GM20000 (cell line): ENCODE data around the gene TTC19.
"Not testable (repeated sequence)": the region's sequence is repeated elsewhere in the genome, so short reads cannot be mapped to it uniquely, and the experiment has no call there.

Experiments
- DNase-seq: peaks from one replicate; pipeline ENCODE4 v3.0.0; 2012; ENCODE audit warnings: low spot score
- TF ChIP-seq, protein P1 (sequence below): IDR thresholded peaks from 2 replicates; pipeline ENCODE4 v1.5.1; 2012; ENCODE audit warnings: mild to moderate bottlenecking, control low read depth; ENCODE audit errors: extremely low read depth, missing control alignments

Gene TTC19

DNA sequence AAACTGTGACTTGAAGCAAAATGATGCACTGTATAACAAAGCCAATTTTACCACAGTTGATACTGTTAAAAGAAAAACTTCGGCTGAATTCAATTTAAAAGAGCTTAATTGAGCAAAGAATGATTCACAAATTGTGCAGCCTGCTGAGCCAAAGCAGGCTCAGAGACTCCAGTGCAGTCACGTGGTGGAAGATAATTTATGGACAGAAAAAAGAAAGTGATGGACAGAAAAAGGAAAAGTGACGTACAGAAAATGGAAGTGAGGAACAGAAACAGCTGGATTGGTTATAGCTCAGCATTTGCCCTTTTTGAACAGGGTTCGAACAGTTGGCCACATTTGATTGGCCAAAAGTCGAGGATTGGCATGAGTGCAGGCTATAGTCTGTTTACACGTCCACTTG lies 25.8 kb upstream of the TTC19 start:
- TF ChIP-seq, protein P1, sequence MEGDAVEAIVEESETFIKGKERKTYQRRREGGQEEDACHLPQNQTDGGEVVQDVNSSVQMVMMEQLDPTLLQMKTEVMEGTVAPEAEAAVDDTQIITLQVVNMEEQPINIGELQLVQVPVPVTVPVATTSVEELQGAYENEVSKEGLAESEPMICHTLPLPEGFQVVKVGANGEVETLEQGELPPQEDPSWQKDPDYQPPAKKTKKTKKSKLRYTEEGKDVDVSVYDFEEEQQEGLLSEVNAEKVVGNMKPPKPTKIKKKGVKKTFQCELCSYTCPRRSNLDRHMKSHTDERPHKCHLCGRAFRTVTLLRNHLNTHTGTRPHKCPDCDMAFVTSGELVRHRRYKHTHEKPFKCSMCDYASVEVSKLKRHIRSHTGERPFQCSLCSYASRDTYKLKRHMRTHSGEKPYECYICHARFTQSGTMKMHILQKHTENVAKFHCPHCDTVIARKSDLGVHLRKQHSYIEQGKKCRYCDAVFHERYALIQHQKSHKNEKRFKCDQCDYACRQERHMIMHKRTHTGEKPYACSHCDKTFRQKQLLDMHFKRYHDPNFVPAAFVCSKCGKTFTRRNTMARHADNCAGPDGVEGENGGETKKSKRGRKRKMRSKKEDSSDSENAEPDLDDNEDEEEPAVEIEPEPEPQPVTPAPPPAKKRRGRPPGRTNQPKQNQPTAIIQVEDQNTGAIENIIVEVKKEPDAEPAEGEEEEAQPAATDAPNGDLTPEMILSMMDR, result no peak
- DNase-seq, result no peak

DNA sequence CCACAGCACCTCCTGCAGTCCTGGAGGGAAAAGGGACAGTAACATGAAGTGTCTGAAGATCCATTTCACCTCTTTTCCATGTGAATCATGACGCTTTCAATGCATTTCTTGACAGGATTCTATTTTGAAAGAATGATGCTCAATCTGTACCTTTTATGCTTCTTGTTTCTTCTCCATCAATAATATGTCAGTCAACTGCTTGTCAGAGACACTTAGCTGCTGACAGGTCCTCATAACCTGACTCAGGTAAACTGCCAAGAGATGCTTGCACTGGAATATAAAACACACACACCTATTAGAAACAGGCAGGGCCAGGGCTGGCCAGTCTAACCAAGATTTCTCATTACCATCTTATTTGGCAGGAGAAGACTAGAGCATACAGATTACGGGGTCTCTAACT lies 21.7 kb upstream of the TTC19 start:
- TF ChIP-seq, protein P1, result no peak
- DNase-seq, result no peak

DNA sequence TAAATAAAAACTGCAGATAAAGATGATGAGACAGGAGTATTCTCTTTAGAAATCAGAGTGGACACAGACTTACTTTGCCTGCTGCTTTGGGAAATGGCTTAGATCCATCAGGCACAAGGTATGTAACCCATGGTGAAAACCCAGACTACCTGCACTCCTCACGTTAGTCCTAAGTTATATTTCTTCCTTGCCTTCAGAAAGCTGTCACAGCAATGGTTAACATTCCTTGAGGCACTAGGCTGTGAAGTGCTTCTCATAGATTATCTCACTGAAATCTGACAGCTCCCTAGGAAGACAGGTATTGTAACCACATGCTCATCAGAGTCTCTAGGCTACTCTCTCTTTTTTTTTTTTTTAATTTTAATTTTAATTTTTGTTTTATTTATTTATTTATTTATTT lies 21.0 kb upstream of the TTC19 start:
- no peak for DNase-seq
- TF ChIP-seq, protein P1, result no peak

GRCh38 chr17:15979013-15979412 lies 20.6 kb upstream of the TTC19 start:
- DNase-seq, result not testable (repeated sequence)

- DNase-seq, result peak; percentile 65
- TF ChIP-seq, protein P1, result no peak
Measured at GRCh38 chr17:15981208-15981607, 18.4 kb upstream of the TTC19 start.

DNA sequence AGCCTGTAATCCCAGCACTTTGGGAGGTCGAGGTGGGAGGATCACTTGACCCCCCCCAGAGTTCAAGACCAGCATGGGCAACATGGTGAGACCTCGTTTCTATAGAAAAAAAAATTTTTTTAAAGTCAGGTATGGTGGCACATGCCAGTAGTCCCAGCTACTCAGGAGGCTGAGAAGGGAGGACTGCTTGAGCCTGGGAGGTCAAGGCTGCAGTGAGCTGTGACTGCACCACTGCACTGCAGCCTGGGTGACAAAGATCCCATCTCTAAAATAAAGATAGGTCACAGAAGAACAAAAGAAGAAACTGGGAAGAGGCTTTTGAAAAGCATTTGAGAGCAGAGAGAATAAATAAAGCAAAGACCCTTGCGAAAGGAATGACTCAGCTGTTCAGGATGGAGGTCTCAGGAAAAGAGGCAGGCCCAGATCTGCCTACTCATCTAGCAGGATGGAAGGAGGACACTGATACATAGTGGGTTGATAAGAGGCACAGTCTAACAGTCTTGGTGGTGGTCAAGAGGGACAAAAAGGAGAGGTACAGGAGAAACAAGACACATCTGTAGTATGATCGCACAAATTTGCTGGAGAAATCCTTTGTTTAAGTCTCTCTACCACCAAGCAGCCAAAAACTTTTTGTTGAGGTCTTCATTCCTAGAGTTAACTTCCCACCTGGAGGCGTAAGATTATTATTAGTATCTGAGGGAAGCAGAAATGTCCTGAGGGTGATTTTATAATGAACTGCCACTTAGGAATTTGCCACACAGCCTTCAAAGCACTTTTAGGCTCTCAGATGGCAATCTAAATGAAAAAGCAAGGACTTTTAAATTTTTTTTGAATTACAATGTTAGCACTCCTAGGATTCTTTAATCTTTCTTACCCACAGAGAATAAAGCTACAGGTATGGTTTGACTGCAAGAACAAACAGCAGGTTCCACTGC lies 17.7 kb upstream of the TTC19 start:
- DNase-seq, result no peak
- TF ChIP-seq, protein P1, result no peak

DNA sequence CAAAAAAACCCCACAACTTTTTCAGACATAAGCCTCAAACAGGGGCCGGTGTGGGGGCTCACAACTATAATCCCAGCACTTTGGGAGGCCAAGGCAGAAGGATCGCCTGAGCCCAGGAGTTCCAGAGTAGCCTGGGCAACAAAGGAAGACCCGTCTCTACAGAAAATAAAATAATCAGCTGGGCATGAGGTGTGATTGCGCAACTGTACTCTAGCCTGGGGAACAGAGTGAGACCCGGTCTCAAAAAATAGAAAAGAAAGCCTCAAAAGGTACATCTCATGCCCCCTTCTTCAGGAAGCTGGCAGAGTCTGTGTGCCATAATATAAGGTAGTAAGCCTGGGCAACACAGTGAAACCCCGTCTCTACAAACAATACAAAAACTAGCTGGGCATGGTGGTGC lies 3.3 kb upstream of the TTC19 start:
- DNase-seq, result no peak
- TF ChIP-seq, protein P1, result no peak
